IMR-90 (cell line): ENCODE results near the gene LPXN. TPM values are rescaled to one million over a fixed set of nuclear protein-coding genes. Genes with fewer than 3 reads are reported as not detected.

Experiments
- ATAC-seq: fragments of 200-7000 bp; cut with Tn5 transposase; 2 replicates; pipeline ENCODE4 v1.9.1; 2020; ENCODE audit warnings: low read depth, mild to moderate bottlenecking, moderate library complexity
- BruUV-seq: library from RNA; stranded (reverse); fragments of 400-500 nt; replicated peaks from 2 replicates; lab custom pipeline; 2021; lab: Mats Ljungman, UMichigan
- CTCF ChIA-PET: fragments of 300-600 bp; formaldehyde crosslinking; extraction: SDS; loops from one replicate; lab custom pipeline; 2021; ENCODE audit warnings: antibody characterized with exemption; lab: Yijun Ruan, JAX
- POLR2A ChIA-PET: fragments of 300-600 bp; sonication (Branson Sonifier 250); formaldehyde crosslinking; loops from one replicate; lab custom pipeline; 2022; ENCODE audit warnings: antibody characterized with exemption; ENCODE audit not compliant: unreplicated experiment; lab: Charles Lee
- DNase-seq: peaks from one replicate; pipeline ENCODE4 v3.0.0; 2013
- H2AFZ ChIP-seq: replicated peaks from 2 replicates; pipeline ENCODE3; 2013; ENCODE audit warnings: low read length, mild to moderate bottlenecking; ENCODE audit not compliant: poor library complexity
- H2AK5ac ChIP-seq: 2 replicates; pipeline ENCODE4 v1.6.1; 2013; ENCODE audit warnings: low read depth, low read length, inconsistent platforms
- H2AK9ac ChIP-seq: replicated peaks from 2 replicates; pipeline ENCODE3; 2013; ENCODE audit warnings: mild to moderate bottlenecking, low read depth, low read length, moderate library complexity; ENCODE audit not compliant: poor library complexity
- H2BK120ac ChIP-seq: 2 replicates; pipeline ENCODE4 v1.6.1; 2013; ENCODE audit warnings: low read depth, low read length, inconsistent platforms
- H2BK15ac ChIP-seq: 3 replicates; pipeline ENCODE4 v1.6.1; 2013; ENCODE audit warnings: low read depth, low read length, inconsistent platforms
- H2BK20ac ChIP-seq: 2 replicates; pipeline ENCODE4 v1.6.1; 2013; ENCODE audit warnings: low read depth, mild to moderate bottlenecking, inconsistent platforms, low read length, moderate library complexity
- H2BK5ac ChIP-seq: 2 replicates; pipeline ENCODE4 v1.6.1; 2013; ENCODE audit warnings: mild to moderate bottlenecking, low read depth, low read length, inconsistent platforms; ENCODE audit not compliant: poor library complexity, severe bottlenecking
- H3K14ac ChIP-seq: replicated peaks from 2 replicates; pipeline ENCODE4 v1.6.1; 2013; ENCODE audit warnings: low read depth, low read length, inconsistent platforms
- H3K18ac ChIP-seq: 2 replicates; pipeline ENCODE4 v1.6.1; 2013; ENCODE audit warnings: low read depth, low read length, control low read depth
- H3K23ac ChIP-seq: 2 replicates; pipeline ENCODE4 v1.6.1; 2013; ENCODE audit warnings: low read depth, low read length, inconsistent platforms
- H3K27ac ChIP-seq: 2 replicates; pipeline ENCODE4 v1.5.1; 2013; ENCODE audit warnings: mild to moderate bottlenecking, control low read depth, low read length; ENCODE audit not compliant: insufficient read depth
- H3K27me3 ChIP-seq: 2 replicates; pipeline ENCODE4 v1.6.1; 2013; ENCODE audit warnings: low read length; ENCODE audit not compliant: control insufficient read depth, insufficient read depth
- H3K36me3 ChIP-seq: 2 replicates; pipeline ENCODE4 v1.6.1; 2013; ENCODE audit warnings: low read length, mixed read lengths; ENCODE audit not compliant: control insufficient read depth, insufficient read depth
- H3K4ac ChIP-seq: 2 replicates; pipeline ENCODE4 v1.6.1; 2013; ENCODE audit warnings: low read depth, low read length, inconsistent platforms
- H3K4me1 ChIP-seq: 2 replicates; pipeline ENCODE4 v1.6.1; 2013; ENCODE audit warnings: low read length, mixed read lengths; ENCODE audit not compliant: control insufficient read depth, insufficient read depth
- H3K4me2 ChIP-seq: 2 replicates; pipeline ENCODE4 v1.6.1; 2013; ENCODE audit warnings: low read depth, mild to moderate bottlenecking, control low read depth, low read length, moderate library complexity
- H3K4me3 ChIP-seq: 2 replicates; pipeline ENCODE4 v1.5.1; 2013; ENCODE audit warnings: low read depth, mild to moderate bottlenecking, control low read depth, low read length, moderate library complexity; ENCODE audit not compliant: insufficient read depth
- H3K56ac ChIP-seq: 2 replicates; pipeline ENCODE4 v1.6.1; 2013; ENCODE audit warnings: low read length, inconsistent platforms; ENCODE audit not compliant: insufficient read depth; ENCODE audit errors: extremely low read depth
- H3K79me1 ChIP-seq, 2 experiments: 2 replicates each; pipeline ENCODE4 v1.6.1; 2013; ENCODE audit warnings: low read length in 2 of 2, inconsistent platforms in 1 of 2, low read depth in 1 of 2
- H3K9ac ChIP-seq: 2 replicates; pipeline ENCODE4 v1.6.1; 2013; ENCODE audit warnings: low read depth, low read length, control low read depth
- H3K9me1 ChIP-seq: 2 replicates; pipeline ENCODE4 v1.6.1; 2013; ENCODE audit warnings: low read length, inconsistent platforms; ENCODE audit not compliant: insufficient read depth
- H3K9me3 ChIP-seq: 2 replicates; pipeline ENCODE4 v1.6.1; 2013; ENCODE audit warnings: low read length; ENCODE audit not compliant: control insufficient read depth, insufficient read depth
- H4K20me1 ChIP-seq: 2 replicates; pipeline ENCODE4 v1.6.1; 2013; ENCODE audit warnings: low read length, inconsistent platforms; ENCODE audit not compliant: insufficient read depth
- H4K5ac ChIP-seq: 2 replicates; pipeline ENCODE4 v1.6.1; 2013; ENCODE audit warnings: mild to moderate bottlenecking, low read depth, low read length, control low read depth
- H4K8ac ChIP-seq, 2 experiments: 2 replicates each; pipeline ENCODE4 v1.6.1; 2013; ENCODE audit warnings: low read depth in 2 of 2, low read length in 2 of 2, control low read depth in 1 of 2, inconsistent platforms in 1 of 2
- H4K91ac ChIP-seq: 2 replicates; pipeline ENCODE4 v1.6.1; 2013; ENCODE audit warnings: low read depth, low read length, inconsistent platforms; ENCODE audit not compliant: insufficient read depth
- BHLHE40 ChIP-seq: fragments of 150-350 bp; IDR thresholded peaks from 2 replicates; pipeline ENCODE4 v1.6.1; 2016; ENCODE audit warnings: mild to moderate bottlenecking, low read depth, low read length
- CEBPB ChIP-seq: IDR thresholded peaks from 2 replicates; pipeline ENCODE4 v1.6.1; 2012; ENCODE audit warnings: low read depth, low read length, improper control_type of control experiment
- CHD1 ChIP-seq: IDR thresholded peaks from 2 replicates; pipeline ENCODE4 v1.6.1; 2012; ENCODE audit warnings: low read depth, low read length, improper control_type of control experiment
- MAFK ChIP-seq: IDR thresholded peaks from 2 replicates; pipeline ENCODE4 v1.6.1; 2012; ENCODE audit warnings: low read depth, low read length, improper control_type of control experiment
- MAZ ChIP-seq: IDR thresholded peaks from 2 replicates; pipeline ENCODE4 v1.6.1; 2012; ENCODE audit warnings: low read depth, mild to moderate bottlenecking, low read length, improper control_type of control experiment, moderate library complexity, borderline replicate concordance
- MXI1 ChIP-seq: IDR thresholded peaks from 2 replicates; pipeline ENCODE4 v1.6.1; 2012; ENCODE audit warnings: low read depth, mild to moderate bottlenecking, low read length, moderate library complexity, borderline replicate concordance
- NFE2L2 ChIP-seq: fragments of 150-350 bp; IDR thresholded peaks from 2 replicates; pipeline ENCODE4 v1.6.1; 2016; ENCODE audit warnings: low read depth, mild to moderate bottlenecking, low read length
- POLR2A ChIP-seq: IDR thresholded peaks from 2 replicates; pipeline ENCODE4 v1.6.1; 2012; ENCODE audit warnings: mild to moderate bottlenecking, low read depth, low read length
- RCOR1 ChIP-seq: IDR thresholded peaks from 2 replicates; pipeline ENCODE4 v1.6.1; 2012; ENCODE audit warnings: mild to moderate bottlenecking, low read length, improper control_type of control experiment; ENCODE audit not compliant: insufficient replicate concordance
- RFX5 ChIP-seq: IDR thresholded peaks from 2 replicates; pipeline ENCODE4 v1.8.0; 2012; ENCODE audit warnings: low read depth, mild to moderate bottlenecking, low read length, moderate library complexity
- SMC3 ChIP-seq: fragments of 150-350 bp; IDR thresholded peaks from 2 replicates; pipeline ENCODE4 v1.6.1; 2016; ENCODE audit warnings: low read depth, mild to moderate bottlenecking, antibody characterized with exemption, low read length, moderate library complexity
- WGBS, 2 experiments: methylation state at CpG; one replicate each; pipeline versions ENCODE4 v1.1.5 to v1.1.7; 2013; ENCODE audit warnings: missing lambda C conversion rate in 2 of 2; ENCODE audit not compliant: insufficient read length in 1 of 2; ENCODE audit errors: extremely low coverage in 2 of 2; 5-methylcytosine and 5-hydroxymethylcytosine counted together
- dilution Hi-C: fragments of 300-500 bp; cut with HindIII; formaldehyde crosslinking; loops from one replicate; pipeline ENCODE4 v1.14.3; 2018; ENCODE audit warnings: low sequenced_read_pairs; ENCODE audit not compliant: unreplicated experiment
- in situ Hi-C: fragments of 300-500 bp; cut with MboI; formaldehyde crosslinking; loops from 3 replicates; pipeline ENCODE4 v1.14.3; 2019; ENCODE audit warnings: low sequenced_read_pairs, inconsistent platforms, mixed read lengths
- intact Hi-C: fragments of 100-400 bp; cut with micrococcal nuclease; formaldehyde crosslinking; loops from 2 replicates; pipeline ENCODE4 v1.10.0; 2022
- polyA plus RNA-seq, 3 experiments: library from polyadenylated mRNA; depleted of rRNA; stranded (reverse); fragments of >200 nt; gene quantifications; 2 replicates each; pipeline ENCODE4 v1.2.3, GENCODE V29; 2012; ENCODE audit warnings: low replicate concordance in 1 of 3
- total RNA-seq: library from RNA; depleted of rRNA; stranded (reverse); fragments of >200 nt; gene quantifications from 2 replicates; pipeline ENCODE4 v1.2.3, GENCODE V29; 2012
- TF ChIP-seq, protein P1 (sequence below): fragments of 150-350 bp; IDR thresholded peaks from 2 replicates; pipeline ENCODE4 v1.6.1; 2016; ENCODE audit warnings: low read depth, mild to moderate bottlenecking, low read length, moderate library complexity, borderline replicate concordance
- TF ChIP-seq, protein P2 (sequence below): conservative IDR thresholded peaks from 2 replicates; pipeline ENCODE4 v1.5.1; 2012; ENCODE audit warnings: mild to moderate bottlenecking, low read depth, low read length, improper control_type of control experiment
- TF ChIP-seq, protein P3 (sequence below): fragments of 150-350 bp; IDR thresholded peaks from 2 replicates; pipeline ENCODE4 v1.6.1; 2017; ENCODE audit warnings: mild to moderate bottlenecking, antibody characterized with exemption, low read length, low read depth

The LPXN gene
- total and polyA plus RNA-seq, 2 of the 4 experiments (the other 2 are of a cell fraction): 13.4 to 15.7 TPM

DNA sequence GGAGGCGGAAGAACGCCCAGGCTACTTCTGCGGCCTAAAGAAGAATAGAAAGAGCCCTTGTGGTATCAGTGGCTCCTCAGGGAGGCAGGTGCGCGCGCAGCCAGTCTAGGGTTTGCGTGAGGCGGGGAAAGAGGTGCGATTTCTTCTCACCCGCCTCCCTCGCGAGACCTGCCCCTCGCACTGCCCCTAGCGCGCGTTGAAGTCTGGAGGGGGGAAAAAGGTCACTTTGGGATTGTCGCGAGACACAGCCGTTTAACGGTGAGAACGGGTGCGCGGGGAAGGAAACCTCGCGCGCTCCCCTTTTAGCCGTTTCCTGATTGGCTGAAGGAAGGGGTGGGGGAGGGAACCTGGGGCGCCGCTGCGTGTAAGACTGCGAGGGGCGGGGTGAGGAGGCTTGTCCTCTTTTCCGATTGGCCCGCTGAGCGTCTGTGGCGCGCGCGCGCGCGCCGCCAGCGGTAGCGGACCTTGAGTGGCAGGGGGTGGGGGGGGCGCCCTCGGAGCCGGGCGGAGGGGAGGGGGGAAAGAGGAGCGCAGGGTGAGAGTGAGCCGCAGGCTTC lies 3.1 kb upstream of the LPXN start, which contains the start of gene ZFP91:
Gene ZFP91, plus strand, starts transcription at position 429 of the 557 bp plus-strand sequence. CDS start 219 bp downstream, outside the sequence.
- peak within 1 kb of the TSS; percentile 98 for H3K4ac ChIP-seq
- no peaks in the 10 kb centered on the region for H3K9me3 ChIP-seq
- peaks cover 5% of the 10 kb centered on the region; the same call in 1 of the 2 replicates for H3K9me1 ChIP-seq
- H3K36me3 ChIP-seq: no peaks in the 10 kb centered on the region
- CTCF ChIA-PET: interaction anchor here (0.7 kb wide), 1 partner anchor 9 kb away, joined by 5 read pairs; no protein-coding TSS in a partner anchor
- peak within 1 kb of the TSS; percentile 100 for H2AK9ac ChIP-seq
- ATAC-seq: peak; percentile 68
- H3K56ac ChIP-seq: peak within 1 kb of the TSS; percentile 99
- peak within 1 kb of the TSS; percentile 88 to 98 for H4K8ac ChIP-seq
- H2BK120ac ChIP-seq: peak within 1 kb of the TSS; percentile 91
- peaks cover 7% of the 10 kb centered on the region for H4K20me1 ChIP-seq
- POLR2A ChIA-PET: no interaction called here
- H3K14ac ChIP-seq: peak within 1 kb of the TSS; percentile 98
- in situ Hi-C loops: loop anchor here (5.0 to 25.0 kb wide), 3 partner anchors 49 to 984 kb away; no protein-coding TSS in a partner anchor
- peak within 1 kb of the TSS; percentile 91 for H4K5ac ChIP-seq
- H3K79me1 ChIP-seq: peaks cover 8 to 26% of the 10 kb centered on the region in 2 experiments; a peak in 3 of 4 replicates
- H3K4me2 ChIP-seq: peak within 1 kb of the TSS; percentile 74
- WGBS, 2 experiments: 0% methylated on average over 4 of the region's 51 CpGs; no CpG with 5 or more reads in 1 of the 2 experiments
- peaks cover 10% of the 10 kb centered on the region for H3K4me1 ChIP-seq
- no TSS peak for BruUV-seq
- H2BK5ac ChIP-seq: peak within 1 kb of the TSS; percentile 95
- peak within 1 kb of the TSS; percentile 78 for H3K18ac ChIP-seq
- peak within 1 kb of the TSS; percentile 74 for H3K4me3 ChIP-seq
- no peak for TF ChIP-seq POLR2A
- no peak for TF ChIP-seq MXI1
- TF ChIP-seq BHLHE40: peak; percentile 14; the same call in 1 of the 2 replicates
- TF ChIP-seq RCOR1: no peak
- no peak for TF ChIP-seq CHD1
- TF ChIP-seq SMC3: no peak
- peak; percentile 92 for TF ChIP-seq MAZ
- TF ChIP-seq RFX5: no peak
- TF ChIP-seq, protein P1, sequence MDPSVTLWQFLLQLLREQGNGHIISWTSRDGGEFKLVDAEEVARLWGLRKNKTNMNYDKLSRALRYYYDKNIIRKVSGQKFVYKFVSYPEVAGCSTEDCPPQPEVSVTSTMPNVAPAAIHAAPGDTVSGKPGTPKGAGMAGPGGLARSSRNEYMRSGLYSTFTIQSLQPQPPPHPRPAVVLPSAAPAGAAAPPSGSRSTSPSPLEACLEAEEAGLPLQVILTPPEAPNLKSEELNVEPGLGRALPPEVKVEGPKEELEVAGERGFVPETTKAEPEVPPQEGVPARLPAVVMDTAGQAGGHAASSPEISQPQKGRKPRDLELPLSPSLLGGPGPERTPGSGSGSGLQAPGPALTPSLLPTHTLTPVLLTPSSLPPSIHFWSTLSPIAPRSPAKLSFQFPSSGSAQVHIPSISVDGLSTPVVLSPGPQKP: no peak
- TF ChIP-seq MAFK: no peak
- TF ChIP-seq, protein P2, sequence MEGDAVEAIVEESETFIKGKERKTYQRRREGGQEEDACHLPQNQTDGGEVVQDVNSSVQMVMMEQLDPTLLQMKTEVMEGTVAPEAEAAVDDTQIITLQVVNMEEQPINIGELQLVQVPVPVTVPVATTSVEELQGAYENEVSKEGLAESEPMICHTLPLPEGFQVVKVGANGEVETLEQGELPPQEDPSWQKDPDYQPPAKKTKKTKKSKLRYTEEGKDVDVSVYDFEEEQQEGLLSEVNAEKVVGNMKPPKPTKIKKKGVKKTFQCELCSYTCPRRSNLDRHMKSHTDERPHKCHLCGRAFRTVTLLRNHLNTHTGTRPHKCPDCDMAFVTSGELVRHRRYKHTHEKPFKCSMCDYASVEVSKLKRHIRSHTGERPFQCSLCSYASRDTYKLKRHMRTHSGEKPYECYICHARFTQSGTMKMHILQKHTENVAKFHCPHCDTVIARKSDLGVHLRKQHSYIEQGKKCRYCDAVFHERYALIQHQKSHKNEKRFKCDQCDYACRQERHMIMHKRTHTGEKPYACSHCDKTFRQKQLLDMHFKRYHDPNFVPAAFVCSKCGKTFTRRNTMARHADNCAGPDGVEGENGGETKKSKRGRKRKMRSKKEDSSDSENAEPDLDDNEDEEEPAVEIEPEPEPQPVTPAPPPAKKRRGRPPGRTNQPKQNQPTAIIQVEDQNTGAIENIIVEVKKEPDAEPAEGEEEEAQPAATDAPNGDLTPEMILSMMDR: no peak
- TF ChIP-seq, protein P3, sequence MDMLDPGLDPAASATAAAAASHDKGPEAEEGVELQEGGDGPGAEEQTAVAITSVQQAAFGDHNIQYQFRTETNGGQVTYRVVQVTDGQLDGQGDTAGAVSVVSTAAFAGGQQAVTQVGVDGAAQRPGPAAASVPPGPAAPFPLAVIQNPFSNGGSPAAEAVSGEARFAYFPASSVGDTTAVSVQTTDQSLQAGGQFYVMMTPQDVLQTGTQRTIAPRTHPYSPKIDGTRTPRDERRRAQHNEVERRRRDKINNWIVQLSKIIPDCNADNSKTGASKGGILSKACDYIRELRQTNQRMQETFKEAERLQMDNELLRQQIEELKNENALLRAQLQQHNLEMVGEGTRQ: no peak
- TF ChIP-seq NFE2L2: no peak
- TF ChIP-seq CEBPB: no peak
- H3K9ac ChIP-seq: peak within 1 kb of the TSS; percentile 93
- H2AK5ac ChIP-seq: peak within 1 kb of the TSS; percentile 97
- dilution Hi-C loops: no loop called here
- peak within 1 kb of the TSS; percentile 100 for H3K23ac ChIP-seq
- intact Hi-C loops: loop anchor here (5.0 to 10.0 kb wide), 3 partner anchors 324 to 976 kb away; partner anchors contain the start of gene FAM111A
- H2AFZ ChIP-seq: peak within 1 kb of the TSS; percentile 96
- H2BK20ac ChIP-seq: peak within 1 kb of the TSS; percentile 78
- no peaks in the 10 kb centered on the region for H3K27me3 ChIP-seq
- peak within 1 kb of the TSS; percentile 97 for H4K91ac ChIP-seq
- peak; percentile 98 for DNase-seq
- peak within 1 kb of the TSS; percentile 94 for H3K27ac ChIP-seq
- peak within 1 kb of the TSS; percentile 67; the same call in 1 of the 3 replicates for H2BK15ac ChIP-seq
